GM12891 (cell line): ENCODE results near the gene CTNNA1.
"Not testable (repeated sequence)": the region's sequence is repeated elsewhere in the genome, so short reads cannot be mapped to it uniquely, and the experiment has no call there.

Experiments
- POLR2AphosphoS5 ChIP-seq: IDR thresholded peaks from 2 replicates; pipeline ENCODE4 v1.6.1; 2011; ENCODE audit warnings: low read depth, low read length, control low read depth
- TAF1 ChIP-seq: IDR thresholded peaks from 2 replicates; pipeline ENCODE4 v1.6.1; 2011; ENCODE audit warnings: low read depth, low read length, control low read depth

GRCh38 chr5:138810861-138811260, 57.6 kb downstream of the CTNNA1 start:
- not testable (repeated sequence) for TF ChIP-seq TAF1, POLR2AphosphoS5
